GM12878 (cell line): ENCODE results near the gene CACNA1D. TPM values are rescaled to one million over a fixed set of nuclear protein-coding genes. Genes with fewer than 3 reads are reported as not detected.

Experiments
- ATAC-seq: fragments of 200-7000 bp; cut with Tn5 transposase; 3 replicates; pipeline ENCODE4 v1.9.1; 2020; ENCODE audit warnings: mild to moderate bottlenecking, moderate library complexity
- BruUV-seq: library from RNA; stranded (reverse); fragments of 400-500 nt; replicated peaks from 2 replicates; lab custom pipeline; 2021; lab: Mats Ljungman, UMichigan
- CTCF ChIA-PET: fragments of 300-600 bp; sonication (Branson Sonifier 250); formaldehyde crosslinking; extraction: SDS; loops from one replicate; lab custom pipeline; 2021; ENCODE audit warnings: inconsistent platforms; lab: Yijun Ruan, JAX
- POLR2A ChIA-PET: fragments of 350-600 bp; formaldehyde crosslinking; extraction: SDS; loops from one replicate; lab custom pipeline; 2021; ENCODE audit warnings: inconsistent platforms; lab: Charles Lee
- RAD21 ChIA-PET: fragments of 300-600 bp; sonication (Branson Sonifier 250); formaldehyde crosslinking; loops from one replicate; lab custom pipeline; 2023; ENCODE audit warnings: antibody characterized with exemption; ENCODE audit not compliant: unreplicated experiment; lab: Charles Lee
- SMC1A ChIA-PET: fragments of 300-600 bp; sonication (Branson Sonifier 250); formaldehyde crosslinking; loops from one replicate; lab custom pipeline; 2023; ENCODE audit not compliant: unreplicated experiment, uncharacterized antibody; lab: Charles Lee
- DNase-seq: peaks from one replicate; pipeline ENCODE4 v3.0.0-alpha.2; 2011; ENCODE audit warnings: low read depth, low spot score
- FAIRE-seq: peaks from 3 replicates; lab custom pipeline; 2011; peaks lifted over from hg19 to GRCh38; lab: Jason Lieb, UNC
- H2AFZ ChIP-seq: 2 replicates; pipeline ENCODE4 v1.6.0; 2011; ENCODE audit warnings: low read depth, low read length, control low read depth; ENCODE audit not compliant: control insufficient read depth
- H3K27ac ChIP-seq: 2 replicates; pipeline ENCODE4 v1.5.1; 2011; ENCODE audit warnings: control low read depth; ENCODE audit not compliant: control insufficient read depth, insufficient read depth
- H3K27me3 ChIP-seq, 2 experiments: replicated peaks in 1 of 2; 2 replicates each; pipeline versions ENCODE4 v1.6.0 to v1.6.1; 2011; ENCODE audit warnings: low read length in 1 of 2; ENCODE audit not compliant: control insufficient read depth in 2 of 2, insufficient read depth in 2 of 2
- H3K36me3 ChIP-seq, 2 experiments: 2 replicates each; pipeline ENCODE4 v1.5.1; 2011; ENCODE audit warnings: low read length in 1 of 2; ENCODE audit not compliant: control insufficient read depth in 2 of 2, insufficient read depth in 2 of 2
- H3K4me1 ChIP-seq: 2 replicates; pipeline ENCODE4 v1.6.1; 2011; ENCODE audit warnings: mild to moderate bottlenecking, low read length, moderate library complexity, mixed read lengths; ENCODE audit not compliant: control insufficient read depth, insufficient read depth
- H3K4me2 ChIP-seq: 2 replicates; pipeline ENCODE4 v1.6.0; 2011; ENCODE audit warnings: control low read depth; ENCODE audit not compliant: control insufficient read depth, insufficient read depth
- H3K4me3 ChIP-seq: fragments of 200-600 bp; sonication (generic); 2 replicates; pipeline ENCODE4 v1.5.1; 2016
- H3K79me2 ChIP-seq: 2 replicates; pipeline ENCODE4 v1.6.0; 2011; ENCODE audit warnings: low read length; ENCODE audit not compliant: control insufficient read depth, insufficient read depth
- H3K9ac ChIP-seq: 2 replicates; pipeline ENCODE4 v1.8.0; 2011; ENCODE audit warnings: low read length, control low read depth, mixed read lengths; ENCODE audit not compliant: control insufficient read depth, insufficient read depth
- H3K9me3 ChIP-seq: replicated peaks from 3 replicates; pipeline ENCODE4 v1.5.1; 2011; ENCODE audit warnings: mild to moderate bottlenecking, low read length; ENCODE audit not compliant: control insufficient read depth, insufficient read depth
- H4K20me1 ChIP-seq: 2 replicates; pipeline ENCODE4 v1.6.0; 2011; ENCODE audit not compliant: control insufficient read depth, insufficient read depth
- ETV6 ChIP-seq, 2 experiments: fragments of 450-650 bp in 1 of 2; IDR thresholded peaks in 1 of 2; conservative IDR thresholded peaks in 1 of 2; 2 replicates each; pipeline ENCODE4 v1.6.1; 2014; ENCODE audit warnings: antibody characterized with exemption in 1 of 2, borderline replicate concordance in 1 of 2, low read depth in 1 of 2, mild to moderate bottlenecking in 1 of 2, moderate library complexity in 1 of 2
- FOS ChIP-seq: IDR thresholded peaks from 3 replicates; pipeline ENCODE4 v1.6.1; 2011; ENCODE audit warnings: borderline replicate concordance; ENCODE audit not compliant: insufficient read length; ENCODE audit errors: extremely low read depth
- JUNB ChIP-seq: IDR thresholded peaks from 2 replicates; pipeline ENCODE4 v1.6.1; 2016; ENCODE audit warnings: antibody characterized with exemption, mild to moderate bottlenecking
- RB1 ChIP-seq: fragments of 450-650 bp; formaldehyde crosslinking; IDR thresholded peaks from 2 replicates; pipeline ENCODE4 v1.6.1; 2017; ENCODE audit warnings: mild to moderate bottlenecking, borderline replicate concordance
- SUZ12 ChIP-seq: fragments of 200-600 bp; sonication (generic); IDR thresholded peaks from one replicate; pipeline ENCODE4 v1.6.1; 2018; ENCODE audit warnings: antibody characterized with exemption, mild to moderate bottlenecking; ENCODE audit not compliant: unreplicated experiment
- ZBTB11 ChIP-seq: fragments of 450-650 bp; formaldehyde crosslinking; IDR thresholded peaks from 2 replicates; pipeline ENCODE4 v1.5.0; 2022; ENCODE audit warnings: mild to moderate bottlenecking, missing genetic modification characterization
- ZNF24 ChIP-seq: fragments of 450-650 bp; IDR thresholded peaks from 2 replicates; pipeline ENCODE4 v1.6.1; 2017; ENCODE audit warnings: antibody characterized with exemption, mild to moderate bottlenecking
- ZNF274 ChIP-seq: IDR thresholded peaks from one replicate; pipeline ENCODE4 v1.8.0; 2011; ENCODE audit not compliant: insufficient read length, insufficient read depth
- ZNF384 ChIP-seq: IDR thresholded peaks from 2 replicates; pipeline ENCODE4 v1.6.1; 2012; ENCODE audit warnings: low read depth, mild to moderate bottlenecking, low read length, improper control_type of control experiment, borderline replicate concordance
- WGBS: methylation state at CpG from one replicate; pipeline ENCODE4 v1.1.6; 2016; ENCODE audit warnings: low lambda C conversion rate; ENCODE audit not compliant: insufficient replicate concordance, insufficient coverage; ENCODE audit errors: missing lambda C conversion rate; 5-methylcytosine and 5-hydroxymethylcytosine counted together
- in situ Hi-C: fragments of 300-500 bp; cut with MboI; formaldehyde crosslinking; loops from 9 replicates; pipeline ENCODE4 v1.14.3; 2018; ENCODE audit warnings: mixed read lengths
- intact Hi-C: fragments of 100-400 bp; cut with micrococcal nuclease; formaldehyde crosslinking; loops from one replicate; pipeline ENCODE4 v1.14.2; 2022; ENCODE audit not compliant: unreplicated experiment
- polyA plus RNA-seq, 11 experiments: library from polyadenylated mRNA; depleted of rRNA in 4 of 11; unstranded in 6 of 11; stranded (reverse) in 5 of 11; fragments of >200 nt; fragmentation: Nextera tagmentation in 4 of 11; fragmentation: Illumina TruSeq in 1 of 11; extraction: Ambion mirVana in 4 of 11; extraction: Trizol in 1 of 11; gene quantifications; 1 replicate in 1 of 11; 2 replicates in 10 of 11; pipeline versions ENCODE4 v1.2.1 to v1.2.3, GENCODE V29; 2011 to 2016; ENCODE audit warnings: inconsistent platforms in 2 of 11, missing spikeins in 2 of 11, low read depth in 1 of 11
- total RNA-seq, 4 experiments: library from RNA; depleted of rRNA in 3 of 4; stranded (reverse); fragments of >200 nt in 3 of 4; fragmentation: Illumina TruSeq in 1 of 4; extraction: Trizol in 1 of 4; gene quantifications; 2 replicates each; pipeline versions ENCODE4 v1.2.1 to v1.2.3, GENCODE V29; 2013 to 2021
- TF ChIP-seq, protein P1 (sequence below): fragments of 450-650 bp; IDR thresholded peaks from 2 replicates; pipeline ENCODE4 v1.6.1; 2016; ENCODE audit warnings: mild to moderate bottlenecking
- TF ChIP-seq, protein P2 (sequence below): IDR thresholded peaks from 2 replicates; pipeline ENCODE4 v1.6.1; 2011; ENCODE audit warnings: low read depth, mild to moderate bottlenecking, low read length, moderate library complexity, borderline replicate concordance; ENCODE audit errors: extremely low read depth

The CACNA1D gene
- total and polyA plus RNA-seq, 10 of the 15 experiments (the other 5 are each of a cell fraction or from before 2014, with no cell fraction given): 0.21 to 24.4 (median 1.6) TPM

DNA sequence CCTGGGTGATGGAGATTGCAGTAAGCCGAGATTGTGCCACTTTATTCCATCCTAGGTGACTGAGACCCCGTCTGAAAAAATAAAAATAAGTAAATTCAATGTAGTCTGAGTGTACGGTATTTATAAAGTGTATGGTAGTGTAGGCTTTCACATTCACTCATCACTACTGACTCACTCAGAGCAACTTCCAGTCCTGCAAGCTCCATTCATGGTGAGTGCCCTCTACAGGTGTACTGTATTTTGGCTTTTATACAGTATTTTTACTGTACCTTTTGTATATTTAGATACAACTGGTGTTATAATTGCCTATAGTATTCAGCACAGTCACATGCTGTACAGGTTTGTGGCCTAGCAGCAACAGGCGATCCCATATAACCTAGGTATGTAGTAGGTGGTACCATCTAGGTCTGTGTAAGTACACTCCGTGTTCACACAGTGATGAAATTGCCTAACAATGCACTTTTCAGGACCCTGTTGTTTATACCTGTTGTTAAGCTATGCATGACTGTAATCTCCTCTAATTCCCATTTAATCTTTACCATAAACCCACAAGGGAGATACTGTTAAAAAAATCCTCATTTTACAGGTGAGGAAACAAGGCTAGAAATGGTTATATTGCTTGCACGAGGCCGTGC, 19.3 kb downstream of the CACNA1D start (continued):
- TF ChIP-seq ZBTB11 (CRISPR knock-in tag): no peak

DNA sequence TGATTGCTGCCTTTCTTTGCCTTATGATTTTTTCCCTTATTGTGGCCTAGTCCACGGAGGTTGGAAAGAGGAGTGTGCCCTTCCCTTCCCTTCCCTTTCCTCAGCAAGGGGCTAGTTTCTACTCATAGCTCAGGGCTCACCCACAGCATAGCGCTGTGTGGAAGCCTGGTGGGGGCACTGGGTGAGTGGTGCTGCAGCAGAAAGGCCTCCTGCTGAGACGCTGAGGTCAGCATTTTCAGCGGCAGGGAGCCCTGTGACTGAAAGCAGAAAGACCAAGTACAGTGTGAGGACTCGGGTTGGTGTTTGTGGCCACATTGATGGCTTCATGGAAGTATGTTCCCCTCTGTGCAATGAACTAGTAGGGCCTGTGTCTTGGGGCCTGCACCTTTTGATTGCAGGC, 21.9 kb downstream of the CACNA1D start:
- Histone ChIP-seq H3K79me2 (no peaks in the 10 kb centered on the region), H3K27me3 (peaks cover 0 to 4% of the 10 kb centered on the region in 2 experiments; a peak in 2 of 4 replicates), H2AFZ (no peak overlapping the region), H3K27ac (no peak overlapping the region), H4K20me1 (no peaks in the 10 kb centered on the region), H3K4me3 (no peak overlapping the region), H3K4me1 (no peaks in the 10 kb centered on the region), H3K9me3 (no peaks in the 10 kb centered on the region), H3K36me3 (no peaks in the 10 kb centered on the region), H3K9ac (no peak overlapping the region), H3K4me2 (no peak overlapping the region)
- in situ Hi-C loops: no loop called here
- FAIRE-seq (no peak), DNase-seq (no peak), ATAC-seq (no peak)
- intact Hi-C loops: loop anchor here (10.0 kb wide), 1 partner anchor 222 kb away; no protein-coding TSS in a partner anchor
- ChIA-PET RAD21 (no interaction called here), CTCF (interaction anchor here (0.6 to 1.2 kb wide), 3 partner anchors 36 to 227 kb away, joined by 3 read pairs; no protein-coding TSS in a partner anchor), POLR2A (interaction anchor here (0.6 kb wide), 1 partner anchor 132 kb away, joined by 3 read pairs; no protein-coding TSS in a partner anchor), SMC1A (interaction anchor here (0.8 kb wide), 1 partner anchor 36 kb away, joined by 3 read pairs; no protein-coding TSS in a partner anchor)
- no TSS peak for BruUV-seq
- TF ChIP-seq SUZ12 (no peak), ZNF274 (no peak), JUNB (no peak), FOS (no peak), ZNF24 (no peak), ETV6 (conservative IDR thresholded peaks at IDR 0.05 in 1 of 2, IDR thresholded peaks at IDR 0.05 in 1 of 2; ENCODE audit: borderline replicate concordance in 1 of 2, low read depth in 1 of 2) (no peak), ZNF384 (no peak), RB1 (no peak)
- TF ChIP-seq, protein P1, sequence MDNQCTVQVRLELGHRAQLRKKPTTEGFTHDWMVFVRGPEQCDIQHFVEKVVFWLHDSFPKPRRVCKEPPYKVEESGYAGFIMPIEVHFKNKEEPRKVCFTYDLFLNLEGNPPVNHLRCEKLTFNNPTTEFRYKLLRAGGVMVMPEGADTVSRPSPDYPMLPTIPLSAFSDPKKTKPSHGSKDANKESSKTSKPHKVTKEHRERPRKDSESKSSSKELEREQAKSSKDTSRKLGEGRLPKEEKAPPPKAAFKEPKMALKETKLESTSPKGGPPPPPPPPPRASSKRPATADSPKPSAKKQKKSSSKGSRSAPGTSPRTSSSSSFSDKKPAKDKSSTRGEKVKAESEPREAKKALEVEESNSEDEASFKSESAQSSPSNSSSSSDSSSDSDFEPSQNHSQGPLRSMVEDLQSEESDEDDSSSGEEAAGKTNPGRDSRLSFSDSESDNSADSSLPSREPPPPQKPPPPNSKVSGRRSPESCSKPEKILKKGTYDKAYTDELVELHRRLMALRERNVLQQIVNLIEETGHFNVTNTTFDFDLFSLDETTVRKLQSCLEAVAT: no peak
- TF ChIP-seq, protein P2, sequence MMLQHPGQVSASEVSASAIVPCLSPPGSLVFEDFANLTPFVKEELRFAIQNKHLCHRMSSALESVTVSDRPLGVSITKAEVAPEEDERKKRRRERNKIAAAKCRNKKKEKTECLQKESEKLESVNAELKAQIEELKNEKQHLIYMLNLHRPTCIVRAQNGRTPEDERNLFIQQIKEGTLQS: no peak
- 19% methylated on average over 5 of the region's 5 CpGs for WGBS
